Endothelial cell of umbilical vein (primary cell): ENCODE data around the gene PRKCB.

Source experiments
- CTCF ChIP-seq, 2 donors: IDR thresholded peaks; 1 replicate in 1 of 2; 2 replicates in 1 of 2; pipeline ENCODE4 v1.5.1; 2011; ENCODE audit warnings: low read length in 2 of 2, mild to moderate bottlenecking in 2 of 2, moderate library complexity in 2 of 2, control low read depth in 1 of 2, inconsistent platforms in 1 of 2, low read depth in 1 of 2; ENCODE audit not compliant: insufficient read depth in 1 of 2; ENCODE audit errors: extremely low read depth in 1 of 2
- EZH2 ChIP-seq: IDR thresholded peaks from 2 replicates; pipeline ENCODE4 v1.6.1; 2012; ENCODE audit warnings: borderline replicate concordance, low read depth, mild to moderate bottlenecking, moderate library complexity, low read length, inconsistent platforms; ENCODE audit not compliant: severe bottlenecking
- GATA2 ChIP-seq: IDR thresholded peaks from 2 replicates; pipeline ENCODE4 v1.7.0; 2011; ENCODE audit warnings: low read depth, mild to moderate bottlenecking, moderate library complexity, mixed read lengths, low read length; ENCODE audit not compliant: insufficient read length, insufficient read depth
- MAX ChIP-seq: IDR thresholded peaks from 2 replicates; pipeline ENCODE4 v1.6.1; 2011; ENCODE audit not compliant: insufficient read depth, insufficient read length
- POLR2A ChIP-seq: IDR thresholded peaks from 2 replicates; pipeline ENCODE4 v1.6.1; 2012; ENCODE audit warnings: low read depth, mild to moderate bottlenecking, control low read depth, low read length
- POLR2AphosphoS5 ChIP-seq: IDR thresholded peaks from 2 replicates; pipeline ENCODE4 v1.6.1; 2012; ENCODE audit warnings: low read depth, mild to moderate bottlenecking, control low read depth, low read length, moderate library complexity; ENCODE audit not compliant: insufficient read depth

DNA sequence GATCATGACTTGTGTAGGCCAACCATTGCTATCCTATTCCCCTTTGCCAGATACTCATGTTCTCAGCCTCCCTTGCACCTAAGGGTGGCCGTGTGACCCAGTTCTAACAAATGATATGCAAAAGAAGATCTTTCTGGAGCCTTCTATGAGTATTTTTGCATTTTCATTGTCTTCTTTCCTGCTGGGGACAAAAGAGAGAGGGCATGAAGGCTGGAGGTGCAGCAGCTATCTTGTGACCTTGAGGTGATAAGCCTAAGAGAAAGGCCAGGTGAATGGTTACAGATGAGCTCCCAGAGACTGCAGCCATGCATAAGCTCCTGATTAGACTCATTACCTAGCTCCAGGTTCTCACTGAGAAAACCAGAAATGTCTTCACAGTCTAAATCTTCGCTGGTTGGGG, 38.8 kb upstream of the PRKCB start:
- TF ChIP-seq POLR2A (no peak), EZH2 (no peak), CTCF (IDR thresholded peaks at IDR 0.05; ENCODE audit: extremely low read depth in 1 of 2, insufficient read depth in 1 of 2, low read depth in 1 of 2, low read length in 2 of 2) (no peak), GATA2 (no peak), POLR2AphosphoS5 (no peak), MAX (no peak)
